ENCODE measurements around the gene ERV3-1. TPM values are rescaled to one million over a fixed set of nuclear protein-coding genes. Genes with fewer than 3 reads are reported as not detected.
"Not testable (repeated sequence)": the region's sequence is repeated elsewhere in the genome, so short reads cannot be mapped to it uniquely, and the experiment has no call there.

Gene ERV3-1, protein sequence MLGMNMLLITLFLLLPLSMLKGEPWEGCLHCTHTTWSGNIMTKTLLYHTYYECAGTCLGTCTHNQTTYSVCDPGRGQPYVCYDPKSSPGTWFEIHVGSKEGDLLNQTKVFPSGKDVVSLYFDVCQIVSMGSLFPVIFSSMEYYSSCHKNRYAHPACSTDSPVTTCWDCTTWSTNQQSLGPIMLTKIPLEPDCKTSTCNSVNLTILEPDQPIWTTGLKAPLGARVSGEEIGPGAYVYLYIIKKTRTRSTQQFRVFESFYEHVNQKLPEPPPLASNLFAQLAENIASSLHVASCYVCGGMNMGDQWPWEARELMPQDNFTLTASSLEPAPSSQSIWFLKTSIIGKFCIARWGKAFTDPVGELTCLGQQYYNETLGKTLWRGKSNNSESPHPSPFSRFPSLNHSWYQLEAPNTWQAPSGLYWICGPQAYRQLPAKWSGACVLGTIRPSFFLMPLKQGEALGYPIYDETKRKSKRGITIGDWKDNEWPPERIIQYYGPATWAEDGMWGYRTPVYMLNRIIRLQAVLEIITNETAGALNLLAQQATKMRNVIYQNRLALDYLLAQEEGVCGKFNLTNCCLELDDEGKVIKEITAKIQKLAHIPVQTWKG
- 10 to 100 TPM; 75.7 to 92.4 TPM for total RNA-seq
- polyA plus RNA-seq (ENCODE audit: insufficient read depth, low read depth, low replicate concordance) = 14.8 TPM
- long read RNA-seq, donor 1, transcript ERV3-1-201 (2 exons, 2,719 nt) = major isoform, 5 of 5 reads
- long read RNA-seq, donor 1, partial matches to known transcripts = 0 of 5 reads
- long read RNA-seq, donor 1, other reads (novel, unspliced or antisense) = 0 of 5 reads
- long read RNA-seq, donor 2, transcript ERV3-1-201 (2 exons, 2,719 nt) = major isoform, 10 of 10 reads
- long read RNA-seq, donor 2, partial matches to known transcripts = 0 of 10 reads
- long read RNA-seq, donor 2, other reads (novel, unspliced or antisense) = 0 of 10 reads

DNA sequence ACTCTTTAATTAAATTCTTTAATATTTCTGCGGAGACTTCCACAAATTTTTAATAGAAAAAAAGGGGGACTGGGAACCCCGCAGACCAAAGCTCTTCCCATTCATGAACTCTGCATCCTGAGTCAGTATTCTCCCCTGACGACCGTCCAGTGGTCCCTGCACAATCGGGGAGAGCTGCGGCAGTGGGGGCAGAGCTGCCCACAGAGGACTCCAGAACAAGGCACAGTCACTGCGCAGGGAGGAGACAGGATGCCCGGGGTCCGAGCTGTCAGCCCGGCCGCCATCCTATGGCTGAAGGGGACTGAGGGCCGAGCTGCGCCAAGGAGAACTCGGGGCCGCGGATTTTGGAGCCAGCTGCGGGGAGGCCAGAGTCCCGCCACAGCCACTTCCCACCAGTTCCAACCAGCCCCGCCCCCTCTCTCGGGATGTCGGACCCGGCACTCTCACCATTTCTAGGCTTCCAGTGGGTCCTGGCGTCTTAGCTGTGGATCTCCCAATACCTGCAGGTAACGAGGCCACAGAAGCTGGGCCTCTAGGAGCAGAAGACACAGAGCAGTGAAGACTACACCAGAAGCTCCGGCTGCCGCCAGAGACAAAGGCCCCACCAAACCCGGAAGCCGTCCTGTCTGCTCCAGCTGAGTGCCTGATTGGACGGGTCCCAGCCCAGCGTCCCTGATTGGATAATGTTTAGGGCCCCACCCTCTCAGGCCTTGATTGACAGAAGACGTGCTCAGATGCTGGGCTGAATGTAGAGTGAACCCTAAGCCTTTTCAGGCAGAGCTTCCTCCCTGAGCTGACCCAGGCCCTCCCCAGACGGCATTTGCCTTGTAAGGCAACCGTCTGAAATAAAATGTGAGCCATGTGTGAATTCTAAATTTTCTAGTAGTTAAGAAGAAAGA lies at the start of gene ERV3-1:
Gene ERV3-1 (minus strand): TSS at position 594 of the 899 bp plus-strand sequence. CDS start 13,661 bp downstream, outside the sequence.
- Histone ChIP-seq H3K36me3 (ENCODE audit: low read depth, missing control alignments) (no peaks in the 10 kb centered on the region), H3K9me3 (no peaks in the 10 kb centered on the region), H3K27ac (peak within 1 kb of the TSS; percentile 85 to 88), H3K4me3 (peak within 1 kb of the TSS; percentile 67 to 87), H3K27me3 (no peaks in the 10 kb centered on the region), H3K4me1 (peaks cover 4% of the 10 kb centered on the region)
- intact Hi-C loops (cut with DNase I; ENCODE audit: low total_unique reads) = no loop called here
- TF ChIP-seq, protein P1, sequence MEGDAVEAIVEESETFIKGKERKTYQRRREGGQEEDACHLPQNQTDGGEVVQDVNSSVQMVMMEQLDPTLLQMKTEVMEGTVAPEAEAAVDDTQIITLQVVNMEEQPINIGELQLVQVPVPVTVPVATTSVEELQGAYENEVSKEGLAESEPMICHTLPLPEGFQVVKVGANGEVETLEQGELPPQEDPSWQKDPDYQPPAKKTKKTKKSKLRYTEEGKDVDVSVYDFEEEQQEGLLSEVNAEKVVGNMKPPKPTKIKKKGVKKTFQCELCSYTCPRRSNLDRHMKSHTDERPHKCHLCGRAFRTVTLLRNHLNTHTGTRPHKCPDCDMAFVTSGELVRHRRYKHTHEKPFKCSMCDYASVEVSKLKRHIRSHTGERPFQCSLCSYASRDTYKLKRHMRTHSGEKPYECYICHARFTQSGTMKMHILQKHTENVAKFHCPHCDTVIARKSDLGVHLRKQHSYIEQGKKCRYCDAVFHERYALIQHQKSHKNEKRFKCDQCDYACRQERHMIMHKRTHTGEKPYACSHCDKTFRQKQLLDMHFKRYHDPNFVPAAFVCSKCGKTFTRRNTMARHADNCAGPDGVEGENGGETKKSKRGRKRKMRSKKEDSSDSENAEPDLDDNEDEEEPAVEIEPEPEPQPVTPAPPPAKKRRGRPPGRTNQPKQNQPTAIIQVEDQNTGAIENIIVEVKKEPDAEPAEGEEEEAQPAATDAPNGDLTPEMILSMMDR (IDR thresholded peaks at IDR 0.05) = no peak
- TF ChIP-seq POLR2A (IDR thresholded peaks at IDR 0.05) = peak; percentile 61
- DNase-seq = peak; percentile 99
- 1 to 2% methylated on average over 27 to 33 of the region's 33 CpGs for WGBS, 2 donors

DNA sequence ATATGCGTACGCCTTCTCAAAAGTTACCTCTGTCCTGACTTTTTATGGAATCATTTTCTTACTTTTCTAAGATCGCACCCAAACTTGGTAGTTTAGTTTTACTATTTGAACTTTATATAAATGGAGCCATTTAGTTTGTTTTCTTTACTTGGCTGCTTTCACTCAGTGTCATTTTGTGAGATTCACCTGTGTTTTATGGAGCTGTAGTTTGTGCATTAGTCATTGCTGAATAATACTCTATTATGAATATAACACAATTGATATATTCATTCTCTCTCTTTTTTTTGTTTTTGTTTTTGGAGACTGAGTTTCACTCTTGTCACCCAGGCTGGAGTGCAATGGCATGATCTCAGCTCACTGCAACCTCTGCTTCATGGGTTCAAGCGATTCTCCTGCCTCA lies 49.3 kb upstream of the ERV3-1 start:
- H3K27ac ChIP-seq; H3K4me3 ChIP-seq; intact Hi-C loops (cut with DNase I; ENCODE audit: low total_unique reads); H3K27me3 ChIP-seq; DNase-seq; H3K9me3 ChIP-seq; H3K36me3 ChIP-seq (ENCODE audit: low read depth, missing control alignments); H3K4me1 ChIP-seq: not testable (repeated sequence)
- 87 to 94% methylated on average over 4 of the region's 4 CpGs for WGBS, 2 donors

DNA sequence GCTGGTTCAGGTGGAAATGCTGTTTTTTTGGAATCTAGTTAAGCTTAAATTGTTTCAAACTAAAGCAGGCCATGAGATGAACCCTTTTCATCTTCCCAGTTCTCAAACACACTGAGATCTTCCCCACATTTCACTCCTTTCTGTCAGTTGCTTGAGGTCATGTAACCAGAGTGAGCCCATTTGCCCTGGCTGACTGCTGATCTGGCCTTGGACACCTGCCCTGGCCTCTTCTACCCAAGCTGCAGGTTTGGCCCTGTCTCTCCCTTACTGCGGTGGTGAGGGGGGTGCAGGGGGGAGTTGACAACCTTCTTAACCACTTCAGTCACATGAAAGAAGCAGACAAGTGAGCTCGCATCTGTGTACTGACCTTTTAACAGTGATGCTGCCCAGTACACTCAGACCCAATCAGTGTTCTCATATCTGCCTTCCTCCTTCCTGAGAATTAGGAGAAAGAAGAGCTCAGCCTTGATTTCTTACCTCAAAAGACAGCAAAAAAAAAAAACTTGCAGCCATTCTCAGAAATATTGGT lies 48.0 kb upstream of the ERV3-1 start:
- 38 to 52% methylated on average over 2 of the region's 2 CpGs for WGBS, 2 donors

DNA sequence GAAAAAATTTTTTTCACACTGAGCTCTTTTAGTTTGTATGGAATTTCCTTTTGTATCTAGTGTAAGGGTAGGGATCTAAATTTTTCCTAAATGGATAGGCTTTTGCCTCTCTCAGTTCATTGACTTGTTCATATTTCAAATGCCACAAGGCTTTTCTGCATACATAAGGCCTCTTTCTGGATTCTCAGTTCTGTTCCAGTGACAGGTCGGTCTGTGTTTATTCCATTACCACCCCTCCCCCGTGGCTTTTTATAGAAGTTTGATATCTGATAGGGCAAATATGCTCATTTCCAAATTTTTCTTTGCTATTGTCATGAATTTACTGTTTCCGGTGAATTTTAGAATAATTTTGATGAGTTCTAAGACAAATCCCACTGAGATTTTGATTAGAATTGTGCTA lies 45.2 kb upstream of the ERV3-1 start:
- H3K36me3 ChIP-seq (ENCODE audit: low read depth, missing control alignments); H3K4me3 ChIP-seq; H3K27ac ChIP-seq; DNase-seq; H3K27me3 ChIP-seq; intact Hi-C loops (cut with DNase I; ENCODE audit: low total_unique reads); H3K4me1 ChIP-seq; H3K9me3 ChIP-seq: not testable (repeated sequence)
- WGBS, 2 donors = 100% methylated on average over 1 of the region's 3 CpGs; no CpG with 5 or more reads in 1 of the 2 donors

More for the DNA sequence above, 48.0 kb upstream of the ERV3-1 start:
- DNase-seq; intact Hi-C loops (cut with DNase I; ENCODE audit: low total_unique reads); H3K36me3 ChIP-seq (ENCODE audit: low read depth, missing control alignments); H3K4me3 ChIP-seq; H3K4me1 ChIP-seq; H3K9me3 ChIP-seq; H3K27me3 ChIP-seq; H3K27ac ChIP-seq: not testable (repeated sequence)

DNA sequence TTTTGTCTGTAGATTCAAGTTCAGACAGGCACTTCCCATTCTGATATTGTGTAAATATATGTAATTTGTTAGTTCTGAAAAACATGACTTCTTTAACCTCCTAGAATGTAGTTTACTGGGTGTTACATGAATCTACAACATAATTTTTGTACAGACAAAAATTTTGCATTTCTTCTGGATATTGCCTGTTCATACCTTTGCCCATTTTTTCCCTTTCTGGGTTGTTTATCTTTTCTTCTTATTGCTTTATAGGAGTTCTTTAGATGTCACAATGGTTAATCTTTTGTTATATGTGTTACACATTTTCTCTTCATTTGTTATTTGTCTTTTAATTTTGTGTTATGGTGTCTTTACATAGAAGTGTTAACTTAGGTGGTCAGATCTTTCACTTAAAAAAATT lies 44.7 kb upstream of the ERV3-1 start:
- intact Hi-C loops (cut with DNase I; ENCODE audit: low total_unique reads); H3K27ac ChIP-seq; DNase-seq; H3K4me1 ChIP-seq; H3K9me3 ChIP-seq; H3K27me3 ChIP-seq; H3K36me3 ChIP-seq (ENCODE audit: low read depth, missing control alignments); H3K4me3 ChIP-seq: not testable (repeated sequence)

DNA sequence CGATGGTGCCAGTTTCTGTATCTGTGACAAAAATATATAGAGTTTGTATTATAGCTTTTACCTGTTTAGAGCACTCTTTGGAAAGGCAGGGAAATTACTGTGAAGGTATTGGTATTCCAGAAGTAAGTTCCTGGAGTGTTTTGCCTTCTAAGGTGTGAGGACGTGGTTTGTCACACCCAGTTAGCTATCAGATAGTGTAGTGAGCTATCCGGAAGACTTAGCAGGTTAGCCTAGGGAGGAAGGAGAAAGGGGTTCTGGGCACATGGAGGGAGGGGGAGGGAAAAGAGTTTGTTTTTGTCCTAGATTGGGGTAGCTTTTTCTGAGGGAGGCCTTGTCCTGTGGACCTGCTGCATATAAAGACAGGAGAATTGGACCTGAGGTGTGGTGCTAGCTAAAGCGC lies 39.8 kb upstream of the ERV3-1 start:
- H3K9me3 ChIP-seq; H3K36me3 ChIP-seq (ENCODE audit: low read depth, missing control alignments); H3K27ac ChIP-seq; H3K4me3 ChIP-seq; H3K27me3 ChIP-seq; DNase-seq; intact Hi-C loops (cut with DNase I; ENCODE audit: low total_unique reads); H3K4me1 ChIP-seq: not testable (repeated sequence)
- 91% methylated on average over 4 of the region's 4 CpGs for WGBS, 2 donors

DNA sequence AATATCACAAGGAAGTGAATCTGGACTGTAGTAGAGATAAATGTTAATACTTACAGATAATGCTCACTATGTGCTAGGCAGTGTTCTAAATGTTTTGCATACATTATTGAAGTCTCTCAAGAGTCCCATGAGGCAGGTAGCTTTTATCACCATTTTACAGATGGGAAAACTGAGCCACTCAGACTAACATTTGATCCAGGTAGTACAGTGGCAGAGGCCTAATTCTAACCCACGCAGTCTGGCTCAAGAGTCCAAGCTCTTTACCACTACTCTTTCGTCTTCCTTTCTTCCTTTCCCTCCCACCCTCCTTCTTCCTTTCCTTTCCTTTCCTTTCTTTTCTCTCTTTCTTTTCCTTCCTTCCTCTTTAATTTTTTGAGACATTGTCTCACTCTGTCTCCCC lies 39.1 kb upstream of the ERV3-1 start:
- H3K4me1 ChIP-seq; H3K27me3 ChIP-seq; DNase-seq; H3K4me3 ChIP-seq; H3K27ac ChIP-seq; H3K36me3 ChIP-seq (ENCODE audit: low read depth, missing control alignments); H3K9me3 ChIP-seq; intact Hi-C loops (cut with DNase I; ENCODE audit: low total_unique reads): not testable (repeated sequence)
- 98 to 100% methylated on average over 2 of the region's 2 CpGs for WGBS, 2 donors

DNA sequence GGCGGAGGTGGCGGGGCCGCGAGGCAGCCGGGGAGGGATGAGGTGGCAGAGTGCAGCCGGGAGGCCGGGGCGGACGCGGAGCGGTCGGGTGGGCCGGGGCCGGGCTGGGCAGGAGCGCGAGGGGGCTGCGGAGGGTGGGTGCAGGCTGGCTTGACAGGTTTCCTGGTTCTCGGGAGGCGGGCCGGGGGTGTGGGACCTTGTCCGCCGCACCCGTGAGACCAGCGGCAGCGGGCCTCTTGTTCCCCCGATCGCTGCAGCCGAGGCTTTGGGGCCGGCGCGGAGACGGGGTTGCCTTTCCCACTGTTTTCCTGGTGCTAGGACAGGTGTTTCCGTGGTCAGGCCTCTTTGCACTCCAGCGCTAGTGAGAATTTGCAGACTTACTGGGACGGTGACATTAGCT lies 32.3 kb upstream of the ERV3-1 start:
- H3K27me3 ChIP-seq; intact Hi-C loops (cut with DNase I; ENCODE audit: low total_unique reads); H3K4me1 ChIP-seq; H3K9me3 ChIP-seq; H3K36me3 ChIP-seq (ENCODE audit: low read depth, missing control alignments): not testable (repeated sequence)
- peak; percentile 35 for DNase-seq
- 0 to 1% methylated on average over 2 to 34 of the region's 35 CpGs for WGBS, 2 donors
- Histone ChIP-seq H3K4me3 (peak overlapping the region; percentile 73 to 89), H3K27ac (peak overlapping the region; percentile 67 to 92)

All from testis (tissue), 5 donors.